PC-3 (cell line): ENCODE results near the gene AOPEP.

Source experiments
- EZH2 ChIP-seq: fragments of 300-600 bp; sonication (generic); IDR thresholded peaks from one replicate; pipeline ENCODE4 v1.6.1; 2017; ENCODE audit warnings: antibody characterized with exemption, mild to moderate bottlenecking, low read length; ENCODE audit not compliant: unreplicated experiment
- TF ChIP-seq, protein P1 (sequence below): fragments of 300-600 bp; sonication (generic); conservative IDR thresholded peaks from 2 replicates; pipeline ENCODE4 v1.5.1; 2017; ENCODE audit warnings: antibody characterized with exemption, low read depth, mild to moderate bottlenecking, low read length

DNA sequence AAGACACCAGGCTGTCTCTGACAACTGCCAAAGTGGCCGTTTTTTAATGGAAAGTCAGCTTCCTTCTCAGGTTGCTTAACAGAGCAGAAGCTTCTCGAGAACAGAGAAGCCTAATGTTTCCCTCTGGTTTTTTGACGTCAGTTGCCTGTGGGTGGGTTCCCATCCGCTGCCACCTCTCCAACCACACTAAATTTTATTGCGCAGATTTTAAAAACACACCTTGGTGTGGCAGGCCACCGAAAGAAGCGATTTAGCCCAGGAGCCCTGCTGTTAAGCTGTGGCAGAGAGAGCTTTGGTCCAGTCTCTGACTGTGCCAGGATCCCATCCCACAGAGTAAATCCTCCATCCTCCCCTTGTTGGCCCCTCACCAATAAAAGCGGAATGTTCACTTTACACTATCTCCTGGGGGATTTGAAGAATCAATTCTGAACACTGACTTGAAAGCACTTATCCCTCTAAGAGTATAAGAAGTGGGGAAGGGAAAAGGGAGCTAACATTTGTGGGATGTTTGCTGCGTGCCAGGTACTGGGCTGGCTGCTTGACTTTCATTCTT, 181.6 kb downstream of the AOPEP start:
- TF ChIP-seq, protein P1, sequence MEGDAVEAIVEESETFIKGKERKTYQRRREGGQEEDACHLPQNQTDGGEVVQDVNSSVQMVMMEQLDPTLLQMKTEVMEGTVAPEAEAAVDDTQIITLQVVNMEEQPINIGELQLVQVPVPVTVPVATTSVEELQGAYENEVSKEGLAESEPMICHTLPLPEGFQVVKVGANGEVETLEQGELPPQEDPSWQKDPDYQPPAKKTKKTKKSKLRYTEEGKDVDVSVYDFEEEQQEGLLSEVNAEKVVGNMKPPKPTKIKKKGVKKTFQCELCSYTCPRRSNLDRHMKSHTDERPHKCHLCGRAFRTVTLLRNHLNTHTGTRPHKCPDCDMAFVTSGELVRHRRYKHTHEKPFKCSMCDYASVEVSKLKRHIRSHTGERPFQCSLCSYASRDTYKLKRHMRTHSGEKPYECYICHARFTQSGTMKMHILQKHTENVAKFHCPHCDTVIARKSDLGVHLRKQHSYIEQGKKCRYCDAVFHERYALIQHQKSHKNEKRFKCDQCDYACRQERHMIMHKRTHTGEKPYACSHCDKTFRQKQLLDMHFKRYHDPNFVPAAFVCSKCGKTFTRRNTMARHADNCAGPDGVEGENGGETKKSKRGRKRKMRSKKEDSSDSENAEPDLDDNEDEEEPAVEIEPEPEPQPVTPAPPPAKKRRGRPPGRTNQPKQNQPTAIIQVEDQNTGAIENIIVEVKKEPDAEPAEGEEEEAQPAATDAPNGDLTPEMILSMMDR, result no peak
- no peak for TF ChIP-seq EZH2
